PFSK-1 (cell line): Measurements from ENCODE around the gene NECAB3.

ENCODE experiments used
- POLR2AphosphoS5 ChIP-seq: IDR thresholded peaks from 2 replicates; pipeline ENCODE4 v1.6.1; 2012; ENCODE audit warnings: low read depth, mild to moderate bottlenecking, control low read depth, low read length, moderate library complexity
- TF ChIP-seq, protein P1 (sequence below), 2 experiments: IDR thresholded peaks; 2 replicates each; pipeline versions ENCODE4 v1.6.1 to v1.8.0; 2011 to 2012; ENCODE audit warnings: low read depth in 2 of 2, low read length in 2 of 2, control low read depth in 1 of 2, inconsistent platforms in 1 of 2, mild to moderate bottlenecking in 1 of 2, moderate library complexity in 1 of 2; ENCODE audit not compliant: insufficient read depth in 1 of 2

GRCh38 chr20:33644313-33645071 lies 29.7 kb downstream of the NECAB3 start:
- TF ChIP-seq POLR2AphosphoS5, result no peak
- TF ChIP-seq, protein P1, sequence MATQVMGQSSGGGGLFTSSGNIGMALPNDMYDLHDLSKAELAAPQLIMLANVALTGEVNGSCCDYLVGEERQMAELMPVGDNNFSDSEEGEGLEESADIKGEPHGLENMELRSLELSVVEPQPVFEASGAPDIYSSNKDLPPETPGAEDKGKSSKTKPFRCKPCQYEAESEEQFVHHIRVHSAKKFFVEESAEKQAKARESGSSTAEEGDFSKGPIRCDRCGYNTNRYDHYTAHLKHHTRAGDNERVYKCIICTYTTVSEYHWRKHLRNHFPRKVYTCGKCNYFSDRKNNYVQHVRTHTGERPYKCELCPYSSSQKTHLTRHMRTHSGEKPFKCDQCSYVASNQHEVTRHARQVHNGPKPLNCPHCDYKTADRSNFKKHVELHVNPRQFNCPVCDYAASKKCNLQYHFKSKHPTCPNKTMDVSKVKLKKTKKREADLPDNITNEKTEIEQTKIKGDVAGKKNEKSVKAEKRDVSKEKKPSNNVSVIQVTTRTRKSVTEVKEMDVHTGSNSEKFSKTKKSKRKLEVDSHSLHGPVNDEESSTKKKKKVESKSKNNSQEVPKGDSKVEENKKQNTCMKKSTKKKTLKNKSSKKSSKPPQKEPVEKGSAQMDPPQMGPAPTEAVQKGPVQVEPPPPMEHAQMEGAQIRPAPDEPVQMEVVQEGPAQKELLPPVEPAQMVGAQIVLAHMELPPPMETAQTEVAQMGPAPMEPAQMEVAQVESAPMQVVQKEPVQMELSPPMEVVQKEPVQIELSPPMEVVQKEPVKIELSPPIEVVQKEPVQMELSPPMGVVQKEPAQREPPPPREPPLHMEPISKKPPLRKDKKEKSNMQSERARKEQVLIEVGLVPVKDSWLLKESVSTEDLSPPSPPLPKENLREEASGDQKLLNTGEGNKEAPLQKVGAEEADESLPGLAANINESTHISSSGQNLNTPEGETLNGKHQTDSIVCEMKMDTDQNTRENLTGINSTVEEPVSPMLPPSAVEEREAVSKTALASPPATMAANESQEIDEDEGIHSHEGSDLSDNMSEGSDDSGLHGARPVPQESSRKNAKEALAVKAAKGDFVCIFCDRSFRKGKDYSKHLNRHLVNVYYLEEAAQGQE (IDR thresholded peaks at IDR 0.05; ENCODE audit: insufficient read depth in 1 of 2, low read depth in 2 of 2, low read length in 2 of 2), result no peak
